GM19099 (cell line): ENCODE measurements around the gene RAB23.

ENCODE experiments used
- POLR2A ChIP-seq: IDR thresholded peaks from 3 replicates; pipeline ENCODE4 v1.6.1; 2011; ENCODE audit warnings: low read depth; ENCODE audit not compliant: insufficient read length; ENCODE audit errors: extremely low read depth

The RAB23 gene

GRCh38 chr6:57173886-57174510, 48.1 kb downstream of the RAB23 start:
- TF ChIP-seq POLR2A = no peak

GRCh38 chr6:57173056-57173885, 48.8 kb downstream of the RAB23 start:
- TF ChIP-seq POLR2A = no peak

- TF ChIP-seq POLR2A = peak; percentile 95
Measured at GRCh38 chr6:57172136-57173055, 49.7 kb downstream of the RAB23 start, which contains the start of gene BAG2. BAG2 (plus strand) TSS chr6:57172326; CDS start chr6:57172698, 372 bp downstream.

- no peak for TF ChIP-seq POLR2A
Measured at GRCh38 chr6:57165080-57165479, 57.0 kb downstream of the RAB23 start.

GRCh38 chr6:57163956-57164355, 58.2 kb downstream of the RAB23 start:
- TF ChIP-seq POLR2A = no peak

GRCh38 chr6:57162516-57162915, 59.6 kb downstream of the RAB23 start:
- no peak for TF ChIP-seq POLR2A

- TF ChIP-seq POLR2A = no peak
Measured at GRCh38 chr6:57162028-57162427, 60.1 kb downstream of the RAB23 start.

- no peak for TF ChIP-seq POLR2A
Measured at GRCh38 chr6:57159127-57159526, 63.0 kb downstream of the RAB23 start.

- no peak for TF ChIP-seq POLR2A
Measured at GRCh38 chr6:57158658-57159057, 63.4 kb downstream of the RAB23 start.

GRCh38 chr6:57147955-57148858, 73.9 kb downstream of the RAB23 start:
- TF ChIP-seq POLR2A = no peak

GRCh38 chr6:57147401-57147800, 74.7 kb downstream of the RAB23 start:
- no peak for TF ChIP-seq POLR2A

GRCh38 chr6:57143690-57144089, 78.4 kb downstream of the RAB23 start:
- no peak for TF ChIP-seq POLR2A

- no peak for TF ChIP-seq POLR2A
Measured at GRCh38 chr6:57142178-57142525, 80.0 kb downstream of the RAB23 start.

- TF ChIP-seq POLR2A = no peak
Measured at GRCh38 chr6:57141451-57142177, 80.5 kb downstream of the RAB23 start.
